ENCODE results near the gene TRABD2B.
A peak's percentile ranks its signal among the peaks of the same experiment; 100 is the strongest.

The TRABD2B gene

GRCh38 chr1:47975302-47975921 lies 21.8 kb downstream of the TRABD2B start:
- Mint-ChIP-seq H3K36me3 (ENCODE audit: low read depth) (peaks cover 13% of the 10 kb centered on the region), H3K27me3 (ENCODE audit: low read depth) (peaks cover 23% of the 10 kb centered on the region), H3K27ac (no peak overlapping the region), H3K9me3 (no peaks in the 10 kb centered on the region), H3K4me1 (peaks cover 21% of the 10 kb centered on the region), H3K4me3 (no peak overlapping the region)
- no peak for TF ChIP-seq CTCF (IDR thresholded peaks at IDR 0.05; ENCODE audit: unreplicated experiment in 3 of 3)

- Mint-ChIP-seq H3K36me3 (ENCODE audit: low read depth) (peaks cover 7% of the 10 kb centered on the region), H3K4me1 (peaks cover 37% of the 10 kb centered on the region), H3K27ac (no peak overlapping the region), H3K27me3 (ENCODE audit: low read depth) (peaks cover 23% of the 10 kb centered on the region), H3K9me3 (no peaks in the 10 kb centered on the region), H3K4me3 (no peak overlapping the region)
- peak in 2 of 3 experiments; percentile 21 to 28 for TF ChIP-seq CTCF (IDR thresholded peaks at IDR 0.05; ENCODE audit: unreplicated experiment in 3 of 3)
Observed at GRCh38 chr1:47972864-47973432, 24.2 kb downstream of the TRABD2B start.

DNA sequence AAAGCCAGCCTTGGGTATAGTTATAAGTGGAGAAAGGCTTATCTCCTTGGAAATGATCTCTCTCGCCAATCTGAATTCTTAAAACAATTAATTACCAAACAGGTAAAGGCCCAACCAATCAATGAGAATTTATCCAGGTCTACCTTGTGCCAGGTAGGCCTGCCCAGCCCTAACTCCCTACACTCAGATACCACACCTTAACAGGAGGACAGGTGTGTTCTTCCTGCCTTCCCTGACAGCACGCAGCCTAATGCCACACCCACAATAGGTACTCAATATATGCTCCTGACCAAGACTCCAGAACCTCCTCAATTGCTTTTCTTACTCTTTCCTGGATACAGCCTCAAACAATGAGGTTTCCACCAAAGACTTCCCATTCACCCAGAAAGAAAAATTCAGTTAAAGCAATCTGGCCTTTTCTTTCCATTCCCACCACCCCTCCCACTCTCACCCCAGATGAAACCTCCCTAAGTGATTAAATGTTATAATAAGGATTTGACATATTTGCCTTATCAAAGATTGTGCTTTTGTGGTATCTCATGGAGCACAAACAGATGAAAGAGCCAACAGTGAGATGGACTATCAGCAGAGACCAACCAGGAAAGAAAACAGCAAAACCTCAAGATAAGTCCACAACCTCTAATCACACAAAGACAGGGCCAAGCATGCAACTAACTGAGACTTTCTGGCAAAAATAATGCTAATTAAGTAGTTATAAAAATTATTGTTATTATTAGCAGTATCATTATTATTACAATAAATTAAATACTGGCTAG lies 25.6 kb downstream of the TRABD2B start:
- Mint-ChIP-seq H3K4me3 (no peak overlapping the region), H3K36me3 (ENCODE audit: low read depth) (peaks cover 4% of the 10 kb centered on the region), H3K9me3 (no peaks in the 10 kb centered on the region), H3K27ac (peak overlapping the region in 1 of 3 experiments; percentile 8), H3K4me1 (peaks cover 46% of the 10 kb centered on the region), H3K27me3 (ENCODE audit: low read depth) (peaks cover 18% of the 10 kb centered on the region)
- TF ChIP-seq CTCF (IDR thresholded peaks at IDR 0.05; ENCODE audit: unreplicated experiment in 3 of 3) = no peak

DNA sequence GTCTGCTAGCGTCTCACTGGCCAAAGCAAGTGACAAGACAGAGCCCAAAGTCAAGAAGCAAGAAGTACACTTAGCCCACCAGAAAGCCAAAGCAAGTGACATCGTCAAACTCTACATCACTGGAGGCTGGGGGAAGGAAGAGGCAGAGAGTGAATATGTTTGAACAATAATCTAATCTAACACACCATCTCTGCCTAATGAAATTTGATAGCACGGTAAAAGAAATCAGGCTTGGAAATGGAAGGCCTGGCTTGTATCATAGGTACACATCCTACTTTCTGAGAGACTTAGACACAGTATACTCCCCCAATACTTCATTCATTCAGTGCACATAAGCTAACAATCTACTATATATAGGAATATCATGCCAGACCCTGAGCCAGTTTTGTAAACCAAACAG lies 26.3 kb downstream of the TRABD2B start:
- H3K4me3 Mint-ChIP-seq = no peak overlapping the region
- H3K27ac Mint-ChIP-seq = no peak overlapping the region
- peaks cover 13% of the 10 kb centered on the region for H3K27me3 Mint-ChIP-seq (ENCODE audit: low read depth)
- peaks cover 4% of the 10 kb centered on the region for H3K36me3 Mint-ChIP-seq (ENCODE audit: low read depth)
- peaks cover 46% of the 10 kb centered on the region for H3K4me1 Mint-ChIP-seq
- TF ChIP-seq CTCF (IDR thresholded peaks at IDR 0.05; ENCODE audit: unreplicated experiment in 3 of 3) = no peak
- no peaks in the 10 kb centered on the region for H3K9me3 Mint-ChIP-seq

- H3K4me1 Mint-ChIP-seq = peaks cover 58% of the 10 kb centered on the region
- H3K27me3 Mint-ChIP-seq (ENCODE audit: low read depth) = peaks cover 18% of the 10 kb centered on the region
- no peak for TF ChIP-seq CTCF (IDR thresholded peaks at IDR 0.05; ENCODE audit: unreplicated experiment in 3 of 3)
- H3K4me3 Mint-ChIP-seq = no peak overlapping the region
- H3K36me3 Mint-ChIP-seq (ENCODE audit: low read depth) = no peaks in the 10 kb centered on the region
- no peaks in the 10 kb centered on the region for H3K9me3 Mint-ChIP-seq
- no peak overlapping the region for H3K27ac Mint-ChIP-seq
Observed at GRCh38 chr1:47969478-47969877, 27.7 kb downstream of the TRABD2B start.

Measured in nephron (organoid).